ENCODE measurements around the gene MACROD2. TPM values are rescaled to one million over a fixed set of nuclear protein-coding genes. Genes with fewer than 3 reads are reported as not detected.

Gene MACROD2
- total RNA-seq, 1 donor from 2014 or later, result 3.5 TPM

DNA sequence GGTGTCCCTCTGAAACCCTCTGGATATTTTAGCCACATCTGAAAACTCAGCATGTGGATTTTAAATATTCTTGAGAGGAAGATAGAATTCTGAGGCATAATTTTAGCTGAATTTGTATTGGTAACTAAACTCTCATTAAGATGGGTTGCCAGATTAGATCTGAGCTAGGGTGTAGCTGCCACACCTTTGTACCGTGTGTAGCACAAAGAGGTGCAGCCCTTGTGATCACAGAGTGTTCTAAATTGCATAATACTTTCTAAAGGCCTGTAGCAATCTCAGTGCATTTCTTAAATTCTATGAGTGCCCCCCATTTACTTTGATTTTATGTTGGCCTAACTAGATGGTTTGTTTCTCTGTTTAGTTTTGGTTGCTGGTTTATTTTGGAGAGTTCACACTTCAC, 289.1 kb downstream of the MACROD2 start:
- H3K9me3 ChIP-seq, result no peaks in the 10 kb centered on the region
- H3K27me3 ChIP-seq, result no peaks in the 10 kb centered on the region
- no peak overlapping the region for H3K4me3 ChIP-seq
- H3K4me1 ChIP-seq, result no peaks in the 10 kb centered on the region
- no peak overlapping the region for H3K27ac ChIP-seq
- H3K36me3 ChIP-seq, result no peaks in the 10 kb centered on the region
- intact Hi-C loops (cut with DNase I), result no loop called here
- DNase-seq (ENCODE audit: low spot score in 2 of 2), result no peak
- TF ChIP-seq, protein P1, sequence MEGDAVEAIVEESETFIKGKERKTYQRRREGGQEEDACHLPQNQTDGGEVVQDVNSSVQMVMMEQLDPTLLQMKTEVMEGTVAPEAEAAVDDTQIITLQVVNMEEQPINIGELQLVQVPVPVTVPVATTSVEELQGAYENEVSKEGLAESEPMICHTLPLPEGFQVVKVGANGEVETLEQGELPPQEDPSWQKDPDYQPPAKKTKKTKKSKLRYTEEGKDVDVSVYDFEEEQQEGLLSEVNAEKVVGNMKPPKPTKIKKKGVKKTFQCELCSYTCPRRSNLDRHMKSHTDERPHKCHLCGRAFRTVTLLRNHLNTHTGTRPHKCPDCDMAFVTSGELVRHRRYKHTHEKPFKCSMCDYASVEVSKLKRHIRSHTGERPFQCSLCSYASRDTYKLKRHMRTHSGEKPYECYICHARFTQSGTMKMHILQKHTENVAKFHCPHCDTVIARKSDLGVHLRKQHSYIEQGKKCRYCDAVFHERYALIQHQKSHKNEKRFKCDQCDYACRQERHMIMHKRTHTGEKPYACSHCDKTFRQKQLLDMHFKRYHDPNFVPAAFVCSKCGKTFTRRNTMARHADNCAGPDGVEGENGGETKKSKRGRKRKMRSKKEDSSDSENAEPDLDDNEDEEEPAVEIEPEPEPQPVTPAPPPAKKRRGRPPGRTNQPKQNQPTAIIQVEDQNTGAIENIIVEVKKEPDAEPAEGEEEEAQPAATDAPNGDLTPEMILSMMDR (IDR thresholded peaks at IDR 0.05), result no peak

DNA sequence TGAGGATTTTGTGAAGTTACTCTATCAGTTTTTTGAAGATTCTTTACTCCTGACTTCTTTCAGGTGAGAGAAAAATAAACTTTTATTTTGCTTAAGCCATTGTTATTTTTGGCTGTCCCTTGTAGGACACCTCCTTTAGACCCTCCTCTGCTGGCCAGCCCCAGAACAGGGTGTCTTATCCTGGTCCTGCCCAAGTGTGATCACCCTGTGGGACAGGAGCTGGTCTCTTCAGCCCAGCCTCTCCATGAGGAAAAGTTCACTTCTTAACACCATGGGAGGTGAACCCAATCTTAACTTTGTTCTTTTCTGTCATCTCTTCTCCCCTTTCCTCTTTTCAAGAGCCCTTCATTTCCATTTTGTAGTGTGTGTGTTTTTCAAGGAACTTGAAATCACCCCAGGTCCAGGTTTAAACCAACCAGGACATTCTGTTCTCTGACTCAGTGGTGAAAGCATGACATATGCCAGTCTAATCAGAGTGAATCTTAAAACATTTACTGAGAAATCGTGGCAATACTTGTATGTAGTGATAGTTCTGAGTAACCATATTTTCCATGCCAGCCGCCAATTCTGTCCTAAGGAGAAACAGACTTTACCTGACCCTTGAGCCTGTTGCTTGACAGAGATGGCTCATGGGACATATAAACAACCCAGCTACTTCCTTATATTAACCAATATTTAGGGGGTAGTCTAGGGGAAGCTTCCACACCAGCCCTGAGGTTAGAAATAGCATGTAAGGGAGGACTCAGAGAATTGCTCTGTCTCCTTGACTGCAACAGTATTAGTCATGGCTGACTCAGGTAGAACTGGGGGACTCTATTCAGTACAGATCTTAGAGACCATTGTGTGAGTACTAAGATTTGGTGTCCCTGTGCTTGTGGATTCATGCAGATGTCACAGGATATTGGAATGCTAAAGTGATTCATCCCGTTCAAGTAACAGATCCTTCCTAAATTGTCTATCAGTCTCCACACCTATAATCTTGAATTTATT, 293.3 kb downstream of the MACROD2 start:
- Histone ChIP-seq H3K27ac (no peak overlapping the region), H3K36me3 (no peaks in the 10 kb centered on the region), H3K9me3 (no peaks in the 10 kb centered on the region), H3K27me3 (no peaks in the 10 kb centered on the region), H3K4me1 (no peaks in the 10 kb centered on the region), H3K4me3 (no peak overlapping the region)
- TF ChIP-seq, protein P1 (IDR thresholded peaks at IDR 0.05), result no peak
- intact Hi-C loops (cut with DNase I), result no loop called here
- DNase-seq (ENCODE audit: low spot score in 2 of 2), result no peak

DNA sequence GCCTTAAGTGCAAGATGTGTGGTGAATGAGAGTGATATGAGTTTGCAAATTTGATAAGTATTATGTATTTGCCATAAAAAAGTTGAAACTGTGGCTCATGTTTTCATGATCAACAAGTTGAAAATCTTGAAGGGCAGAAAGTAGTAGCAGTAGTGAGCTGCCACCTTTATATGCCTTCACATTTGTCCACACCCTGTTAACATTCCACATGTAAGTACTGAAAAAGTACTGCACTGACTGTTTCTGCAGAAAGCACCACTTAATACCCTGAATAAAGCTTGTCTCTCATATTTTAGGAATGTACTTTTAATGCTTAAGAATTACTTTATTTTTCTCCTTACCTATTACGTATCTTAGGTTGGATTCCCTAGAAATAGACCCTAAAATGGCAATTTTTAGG, 296.2 kb downstream of the MACROD2 start:
- no peaks in the 10 kb centered on the region for H3K9me3 ChIP-seq
- H3K4me1 ChIP-seq, result no peaks in the 10 kb centered on the region
- H3K27me3 ChIP-seq, result no peaks in the 10 kb centered on the region
- intact Hi-C loops (cut with DNase I), result no loop called here
- no peak overlapping the region for H3K4me3 ChIP-seq
- no peaks in the 10 kb centered on the region for H3K36me3 ChIP-seq
- H3K27ac ChIP-seq, result no peak overlapping the region
- TF ChIP-seq, protein P1 (IDR thresholded peaks at IDR 0.05), result no peak
- DNase-seq (ENCODE audit: low spot score in 2 of 2), result no peak

DNA sequence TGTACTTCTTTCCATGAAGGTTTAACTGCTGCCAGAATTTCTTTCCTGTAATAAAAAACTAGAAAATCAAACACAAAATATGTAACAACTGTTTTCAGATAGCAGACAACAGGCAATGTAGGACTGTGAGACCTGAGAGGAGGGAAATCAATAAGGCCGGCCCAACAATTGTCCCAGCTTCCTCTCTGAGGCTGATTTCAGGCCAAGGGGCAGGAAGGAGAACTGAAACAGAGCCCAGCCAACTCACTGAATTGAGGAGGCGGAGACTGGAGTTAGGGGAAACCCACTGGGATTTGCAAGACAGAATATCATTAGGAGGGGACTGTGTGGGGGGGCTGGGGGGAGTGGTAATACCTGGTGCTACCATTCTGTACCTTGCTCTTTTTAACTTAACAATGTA, 299.9 kb downstream of the MACROD2 start:
- Histone ChIP-seq H3K4me3 (no peak overlapping the region), H3K36me3 (no peaks in the 10 kb centered on the region), H3K27me3 (no peaks in the 10 kb centered on the region), H3K4me1 (no peaks in the 10 kb centered on the region), H3K9me3 (no peaks in the 10 kb centered on the region), H3K27ac (no peak overlapping the region)
- intact Hi-C loops (cut with DNase I), result no loop called here
- no peak for DNase-seq (ENCODE audit: low spot score in 2 of 2)
- TF ChIP-seq, protein P1 (IDR thresholded peaks at IDR 0.05), result no peak

DNA sequence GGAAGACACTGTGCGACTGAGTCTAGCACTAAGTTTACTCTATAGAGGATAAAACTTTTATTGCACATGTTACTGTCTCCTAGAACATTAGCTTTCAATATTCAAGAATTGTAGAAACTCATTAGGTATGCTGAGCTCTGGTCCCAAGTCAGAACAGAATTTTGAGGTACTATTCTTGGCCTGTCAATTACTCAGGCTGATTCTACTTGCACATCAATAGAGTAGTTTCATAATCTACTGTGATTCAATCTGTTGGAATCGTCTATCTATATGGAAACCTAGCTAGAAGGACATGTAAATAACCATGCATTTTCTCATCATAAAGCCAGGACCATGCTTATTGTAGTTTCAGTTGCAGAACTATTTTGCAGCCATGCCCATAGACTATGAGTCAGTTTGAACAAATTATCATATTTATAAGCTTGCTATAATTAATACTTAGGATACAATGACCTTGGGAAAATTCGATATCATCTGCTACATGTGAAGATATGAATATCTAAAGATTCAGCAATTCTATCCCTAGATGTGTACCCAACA, 300.5 kb downstream of the MACROD2 start:
- no peaks in the 10 kb centered on the region for H3K27me3 ChIP-seq
- intact Hi-C loops (cut with DNase I), result no loop called here
- no peaks in the 10 kb centered on the region for H3K36me3 ChIP-seq
- H3K27ac ChIP-seq, result no peak overlapping the region
- H3K4me1 ChIP-seq, result no peaks in the 10 kb centered on the region
- no peaks in the 10 kb centered on the region for H3K9me3 ChIP-seq
- TF ChIP-seq, protein P1 (IDR thresholded peaks at IDR 0.05), result no peak
- DNase-seq (ENCODE audit: low spot score in 2 of 2), result no peak
- H3K4me3 ChIP-seq, result no peak overlapping the region
